Measurements from ENCODE around the gene MELK.

DNA sequence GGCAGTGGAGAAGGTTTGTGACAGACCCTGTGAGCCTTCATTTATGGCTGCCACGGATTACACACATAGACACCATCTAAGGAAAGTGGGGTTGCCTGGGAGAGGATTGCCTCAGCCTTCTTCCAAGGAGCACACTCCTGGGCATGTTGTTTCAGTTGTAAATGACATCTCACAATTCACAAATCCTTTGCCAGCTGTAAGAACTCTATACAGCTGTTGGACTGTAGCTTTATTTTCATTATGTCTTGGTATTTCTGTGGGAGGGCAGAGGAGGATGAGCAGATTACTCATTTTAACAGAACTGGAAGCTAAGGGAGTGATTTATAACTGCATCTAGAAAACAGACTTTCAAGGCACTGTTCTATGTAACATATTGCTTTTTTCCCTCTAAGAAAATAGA lies 25.6 kb downstream of the MELK start:
- TF ChIP-seq, protein P1, sequence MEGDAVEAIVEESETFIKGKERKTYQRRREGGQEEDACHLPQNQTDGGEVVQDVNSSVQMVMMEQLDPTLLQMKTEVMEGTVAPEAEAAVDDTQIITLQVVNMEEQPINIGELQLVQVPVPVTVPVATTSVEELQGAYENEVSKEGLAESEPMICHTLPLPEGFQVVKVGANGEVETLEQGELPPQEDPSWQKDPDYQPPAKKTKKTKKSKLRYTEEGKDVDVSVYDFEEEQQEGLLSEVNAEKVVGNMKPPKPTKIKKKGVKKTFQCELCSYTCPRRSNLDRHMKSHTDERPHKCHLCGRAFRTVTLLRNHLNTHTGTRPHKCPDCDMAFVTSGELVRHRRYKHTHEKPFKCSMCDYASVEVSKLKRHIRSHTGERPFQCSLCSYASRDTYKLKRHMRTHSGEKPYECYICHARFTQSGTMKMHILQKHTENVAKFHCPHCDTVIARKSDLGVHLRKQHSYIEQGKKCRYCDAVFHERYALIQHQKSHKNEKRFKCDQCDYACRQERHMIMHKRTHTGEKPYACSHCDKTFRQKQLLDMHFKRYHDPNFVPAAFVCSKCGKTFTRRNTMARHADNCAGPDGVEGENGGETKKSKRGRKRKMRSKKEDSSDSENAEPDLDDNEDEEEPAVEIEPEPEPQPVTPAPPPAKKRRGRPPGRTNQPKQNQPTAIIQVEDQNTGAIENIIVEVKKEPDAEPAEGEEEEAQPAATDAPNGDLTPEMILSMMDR (IDR thresholded peaks at IDR 0.05): no peak
- TF ChIP-seq POLR2AphosphoS5 (IDR thresholded peaks at IDR 0.05) (no peak), POLR2A (IDR thresholded peaks at IDR 0.05) (no peak), EP300 (IDR thresholded peaks at IDR 0.05) (no peak)
